ENCODE results near the gene CYB5RL. TPM values are rescaled to one million over a fixed set of nuclear protein-coding genes. Genes with fewer than 3 reads are reported as not detected.
"Not testable (repeated sequence)": the region's sequence is repeated elsewhere in the genome, so short reads cannot be mapped to it uniquely, and the experiment has no call there.

CYB5RL gene
- total RNA-seq, 4 donors from 2014 or later, result 2.2 to 4.1 (median 3.0) TPM

GRCh38 chr1:54239631-54240031 is 39.8 kb upstream of the CYB5RL start:
- peak overlapping the region in 1 of 4 donors; percentile 35 for H3K27ac ChIP-seq
- peaks cover 0 to 89% of the 10 kb centered on the region in 2 donors for H3K36me3 ChIP-seq
- peak; percentile 29 for ATAC-seq
- peaks cover 0 to 11% (median 0%) of the 10 kb centered on the region in 3 donors for H3K4me1 ChIP-seq
- H3K9me3 ChIP-seq, result no peaks in the 10 kb centered on the region
- 33 to 70% methylated on average over 2 to 3 of the region's 10 CpGs for WGBS, 2 donors (ENCODE audit: low coverage in 1 of 2)
- no peaks in the 10 kb centered on the region for H3K27me3 ChIP-seq
- no peak overlapping the region for H3K4me3 ChIP-seq
- no peak for TF ChIP-seq POLR2A (IDR thresholded peaks at IDR 0.05)
- TF ChIP-seq CTCF (IDR thresholded peaks at IDR 0.05), result no peak
- TF ChIP-seq POLR2AphosphoS5 (IDR thresholded peaks at IDR 0.05), result no peak
- no peak for TF ChIP-seq EP300 (IDR thresholded peaks at IDR 0.05)

- Histone ChIP-seq H3K4me1 (peaks cover 0 to 11% (median 0%) of the 10 kb centered on the region in 3 donors), H3K27me3 (no peaks in the 10 kb centered on the region), H3K9me3 (no peaks in the 10 kb centered on the region), H3K36me3 (peaks cover 0 to 83% of the 10 kb centered on the region in 2 donors), H3K4me3 (no peak overlapping the region), H3K27ac (peak overlapping the region in 1 of 4 donors; percentile 35)
- TF ChIP-seq CTCF (IDR thresholded peaks at IDR 0.05), result no peak
- no peak for TF ChIP-seq POLR2A (IDR thresholded peaks at IDR 0.05)
- TF ChIP-seq EP300 (IDR thresholded peaks at IDR 0.05), result no peak
- no peak for TF ChIP-seq POLR2AphosphoS5 (IDR thresholded peaks at IDR 0.05)
- WGBS, 2 donors (ENCODE audit: low coverage in 1 of 2), result 57 to 61% methylated on average over 5 of the region's 5 CpGs
- ATAC-seq, result no peak
These were observed 39.2 kb upstream of the CYB5RL start for GRCh38 chr1:54239035-54239383.

GRCh38 chr1:54238353-54239034 is 38.7 kb upstream of the CYB5RL start:
- no peaks in the 10 kb centered on the region for H3K9me3 ChIP-seq
- H3K4me3 ChIP-seq, result no peak overlapping the region
- H3K27me3 ChIP-seq, result no peaks in the 10 kb centered on the region
- H3K36me3 ChIP-seq, result peaks cover 0 to 78% of the 10 kb centered on the region in 2 donors
- no peak for ATAC-seq
- 84 to 100% methylated on average over 1 to 7 of the region's 12 CpGs for WGBS, 2 donors (ENCODE audit: low coverage in 1 of 2)
- no peak overlapping the region for H3K27ac ChIP-seq
- TF ChIP-seq POLR2AphosphoS5 (IDR thresholded peaks at IDR 0.05), result no peak
- no peak for TF ChIP-seq EP300 (IDR thresholded peaks at IDR 0.05)
- TF ChIP-seq CTCF (IDR thresholded peaks at IDR 0.05), result no peak
- TF ChIP-seq POLR2A (IDR thresholded peaks at IDR 0.05), result no peak
- H3K4me1 ChIP-seq, result peaks cover 0 to 11% (median 0%) of the 10 kb centered on the region in 3 donors

GRCh38 chr1:54237586-54237985 is 37.8 kb upstream of the CYB5RL start:
- Histone ChIP-seq H3K27me3 (no peaks in the 10 kb centered on the region), H3K4me1 (peaks cover 0 to 11% (median 0%) of the 10 kb centered on the region in 3 donors), H3K9me3 (no peaks in the 10 kb centered on the region), H3K4me3 (no peak overlapping the region), H3K36me3 (peaks cover 0 to 69% of the 10 kb centered on the region in 2 donors), H3K27ac (no peak overlapping the region)
- TF ChIP-seq POLR2AphosphoS5 (IDR thresholded peaks at IDR 0.05) (no peak), CTCF (IDR thresholded peaks at IDR 0.05) (no peak), POLR2A (IDR thresholded peaks at IDR 0.05) (no peak), EP300 (IDR thresholded peaks at IDR 0.05) (no peak)
- no peak for ATAC-seq
- WGBS, 2 donors (ENCODE audit: low coverage in 1 of 2), result 86% methylated on average over 9 of the region's 10 CpGs; no CpG with 5 or more reads in 1 of the 2 donors

GRCh38 chr1:54234284-54234683 is 34.5 kb upstream of the CYB5RL start:
- H3K4me1 ChIP-seq, result peaks cover 0 to 13% (median 5%) of the 10 kb centered on the region in 3 donors
- no peaks in the 10 kb centered on the region for H3K9me3 ChIP-seq
- no peak overlapping the region for H3K27ac ChIP-seq
- ATAC-seq, result no peak
- 80 to 95% methylated on average over 1 to 2 of the region's 2 CpGs for WGBS, 2 donors (ENCODE audit: low coverage in 1 of 2)
- no peaks in the 10 kb centered on the region for H3K27me3 ChIP-seq
- peaks cover 0 to 39% of the 10 kb centered on the region in 2 donors for H3K36me3 ChIP-seq
- no peak for TF ChIP-seq POLR2AphosphoS5 (IDR thresholded peaks at IDR 0.05)
- TF ChIP-seq EP300 (IDR thresholded peaks at IDR 0.05), result no peak
- H3K4me3 ChIP-seq, result no peak overlapping the region

GRCh38 chr1:54233196-54233595 is 33.4 kb upstream of the CYB5RL start:
- Histone ChIP-seq H3K4me1 (peaks cover 0 to 19% (median 5%) of the 10 kb centered on the region in 3 donors), H3K36me3 (peaks cover 0 to 37% of the 10 kb centered on the region in 2 donors)
- H3K27me3 ChIP-seq, H3K27ac ChIP-seq, H3K4me3 ChIP-seq, ATAC-seq, H3K9me3 ChIP-seq: not testable (repeated sequence)
- no CpG with 5 or more reads among the region's 33 CpGs for WGBS, 2 donors (ENCODE audit: low coverage in 1 of 2)
